ENCODE measurements around the gene DACT1. TPM values are rescaled to one million over a fixed set of nuclear protein-coding genes. Genes with fewer than 3 reads are reported as not detected.
A peak's percentile ranks its signal among the peaks of the same experiment; 100 is the strongest.

DACT1 gene
- total RNA-seq, 4 donors from 2014 or later, result 35.7 to 87.2 (median 65.9) TPM

DNA sequence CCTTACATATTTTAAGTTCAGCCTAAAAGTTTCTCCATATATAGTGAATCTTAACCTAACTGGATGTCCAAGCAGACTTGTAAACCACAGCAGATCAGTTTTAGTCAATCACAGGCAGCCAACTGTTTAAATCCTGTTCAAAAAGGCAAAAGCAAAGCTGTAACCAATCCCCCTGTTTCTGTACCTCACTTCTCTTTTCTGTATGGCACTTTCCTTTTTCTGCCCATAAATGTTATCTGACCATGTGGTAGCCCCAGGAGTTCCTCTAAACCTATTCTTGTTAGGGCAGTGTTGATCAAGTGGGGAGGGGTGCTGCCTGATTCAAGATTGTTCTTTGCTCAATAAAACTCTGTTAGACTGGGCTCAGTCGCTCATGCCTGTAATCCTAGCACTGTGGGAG, 8.5 kb upstream of the DACT1 start:
- Histone ChIP-seq H3K27ac (no peak overlapping the region), H3K36me3 (no peaks in the 10 kb centered on the region), H3K4me1 (no peaks in the 10 kb centered on the region), H3K27me3 (no peaks in the 10 kb centered on the region), H3K4me3 (no peak overlapping the region), H3K9me3 (no peaks in the 10 kb centered on the region)
- no peak for DNase-seq (ENCODE audit: low spot score in 2 of 2)
- TF ChIP-seq EP300 (IDR thresholded peaks at IDR 0.05) (no peak), POLR2A (IDR thresholded peaks at IDR 0.05) (no peak)
- TF ChIP-seq, protein P1, sequence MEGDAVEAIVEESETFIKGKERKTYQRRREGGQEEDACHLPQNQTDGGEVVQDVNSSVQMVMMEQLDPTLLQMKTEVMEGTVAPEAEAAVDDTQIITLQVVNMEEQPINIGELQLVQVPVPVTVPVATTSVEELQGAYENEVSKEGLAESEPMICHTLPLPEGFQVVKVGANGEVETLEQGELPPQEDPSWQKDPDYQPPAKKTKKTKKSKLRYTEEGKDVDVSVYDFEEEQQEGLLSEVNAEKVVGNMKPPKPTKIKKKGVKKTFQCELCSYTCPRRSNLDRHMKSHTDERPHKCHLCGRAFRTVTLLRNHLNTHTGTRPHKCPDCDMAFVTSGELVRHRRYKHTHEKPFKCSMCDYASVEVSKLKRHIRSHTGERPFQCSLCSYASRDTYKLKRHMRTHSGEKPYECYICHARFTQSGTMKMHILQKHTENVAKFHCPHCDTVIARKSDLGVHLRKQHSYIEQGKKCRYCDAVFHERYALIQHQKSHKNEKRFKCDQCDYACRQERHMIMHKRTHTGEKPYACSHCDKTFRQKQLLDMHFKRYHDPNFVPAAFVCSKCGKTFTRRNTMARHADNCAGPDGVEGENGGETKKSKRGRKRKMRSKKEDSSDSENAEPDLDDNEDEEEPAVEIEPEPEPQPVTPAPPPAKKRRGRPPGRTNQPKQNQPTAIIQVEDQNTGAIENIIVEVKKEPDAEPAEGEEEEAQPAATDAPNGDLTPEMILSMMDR (IDR thresholded peaks at IDR 0.05), result no peak
- WGBS, 2 donors, result 65 to 67% methylated on average over 1 of the region's 1 CpG

DNA sequence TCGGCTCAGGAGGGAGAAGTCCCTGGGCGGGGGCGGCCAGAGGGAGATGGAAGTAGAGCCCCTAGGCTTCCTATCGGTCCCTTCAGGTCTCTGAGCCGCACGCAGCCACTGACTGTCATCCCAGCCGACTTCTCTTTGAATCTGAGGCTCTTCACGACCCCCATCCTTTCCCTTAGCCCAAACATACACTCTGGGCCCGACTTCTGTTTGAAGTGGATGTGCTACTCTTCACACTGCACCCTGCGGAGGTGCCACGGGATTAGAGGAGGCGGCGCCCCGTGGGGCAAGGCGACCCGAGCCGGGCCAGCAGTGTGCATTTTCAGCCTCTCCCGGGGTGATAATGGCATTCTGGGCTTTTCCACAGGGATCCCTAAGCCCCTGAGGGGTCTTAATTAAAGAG, 6.0 kb upstream of the DACT1 start:
- H3K4me3 ChIP-seq, result no peak overlapping the region
- H3K27me3 ChIP-seq, result no peaks in the 10 kb centered on the region
- no peaks in the 10 kb centered on the region for H3K9me3 ChIP-seq
- TF ChIP-seq POLR2A (IDR thresholded peaks at IDR 0.05), result no peak
- TF ChIP-seq, protein P1 (IDR thresholded peaks at IDR 0.05), result no peak
- TF ChIP-seq EP300 (IDR thresholded peaks at IDR 0.05), result no peak
- H3K36me3 ChIP-seq, result no peaks in the 10 kb centered on the region
- DNase-seq (ENCODE audit: low spot score in 2 of 2), result no peak
- 33 to 51% methylated on average over 18 of the region's 18 CpGs for WGBS, 2 donors
- H3K4me1 ChIP-seq, result peaks cover 0 to 21% (median 4%) of the 10 kb centered on the region in 4 donors
- H3K27ac ChIP-seq, result no peak overlapping the region

DNA sequence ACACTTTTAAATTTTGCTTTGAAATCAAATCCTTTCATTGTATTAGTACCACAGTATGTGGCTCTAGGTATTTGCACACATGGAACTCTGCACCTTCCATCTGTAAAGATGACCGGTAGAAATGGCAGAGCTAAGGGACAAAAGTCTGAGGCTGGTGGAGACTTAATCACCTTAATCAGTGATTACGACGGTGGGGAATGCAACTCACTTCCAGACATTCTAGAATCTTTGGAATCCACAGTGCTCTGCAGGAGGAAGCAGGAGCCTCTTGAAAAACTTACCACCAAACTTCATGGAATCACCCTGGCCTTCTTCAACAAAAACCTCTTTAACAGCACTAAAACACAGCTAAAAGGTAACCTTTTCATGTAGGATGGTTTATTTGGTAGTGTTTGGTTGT, 3.9 kb upstream of the DACT1 start:
- Histone ChIP-seq H3K27ac (no peak overlapping the region), H3K9me3 (no peaks in the 10 kb centered on the region), H3K36me3 (no peaks in the 10 kb centered on the region), H3K4me3 (no peak overlapping the region), H3K27me3 (no peaks in the 10 kb centered on the region), H3K4me1 (peaks cover 0 to 33% (median 8%) of the 10 kb centered on the region in 4 donors)
- DNase-seq (ENCODE audit: low spot score in 2 of 2), result no peak
- WGBS, 2 donors, result 80 to 88% methylated on average over 3 of the region's 3 CpGs
- TF ChIP-seq EP300 (IDR thresholded peaks at IDR 0.05) (no peak), POLR2A (IDR thresholded peaks at IDR 0.05) (no peak)
- TF ChIP-seq, protein P1 (IDR thresholded peaks at IDR 0.05), result no peak

DNA sequence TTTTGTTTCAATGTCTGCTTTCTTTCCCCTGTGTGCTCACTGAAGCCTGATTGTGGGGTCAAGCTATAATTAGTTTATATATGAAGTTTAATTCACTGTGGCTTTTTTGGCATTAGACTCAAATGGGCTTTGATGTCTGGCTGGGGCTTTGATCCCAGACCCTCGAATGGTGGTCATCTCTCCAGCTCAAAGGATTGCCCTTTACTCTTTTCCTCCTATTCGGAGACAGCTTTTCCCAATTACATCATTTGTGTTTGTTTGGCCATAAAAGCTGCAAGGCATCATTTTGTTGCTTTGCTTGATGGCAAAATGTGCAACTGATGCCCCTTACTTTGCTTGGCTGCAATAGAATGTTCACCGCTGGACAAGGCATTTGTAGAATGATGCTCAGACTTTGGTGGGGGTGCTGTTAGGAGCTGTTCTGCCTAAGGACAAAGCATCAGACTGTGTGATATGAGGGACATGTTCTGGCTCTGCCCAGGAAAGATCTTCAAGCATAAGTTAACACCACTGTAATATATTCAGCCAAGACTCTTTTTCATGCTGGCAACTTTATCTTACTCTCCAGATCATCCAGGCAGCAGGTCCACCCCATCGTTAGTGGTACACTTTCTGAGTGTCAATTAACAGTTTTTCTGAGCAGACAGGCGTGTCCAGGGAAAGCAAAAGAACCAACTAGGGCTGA, 3.2 kb upstream of the DACT1 start:
- H3K27me3 ChIP-seq, result no peaks in the 10 kb centered on the region
- H3K4me1 ChIP-seq, result peaks cover 0 to 40% (median 15%) of the 10 kb centered on the region in 4 donors
- DNase-seq (ENCODE audit: low spot score in 2 of 2), result no peak
- H3K4me3 ChIP-seq, result no peak overlapping the region
- WGBS, 2 donors, result 30 to 43% methylated on average over 5 of the region's 5 CpGs
- H3K9me3 ChIP-seq, result no peaks in the 10 kb centered on the region
- H3K36me3 ChIP-seq, result no peaks in the 10 kb centered on the region
- H3K27ac ChIP-seq, result no peak overlapping the region
- TF ChIP-seq, protein P1 (IDR thresholded peaks at IDR 0.05), result no peak
- TF ChIP-seq POLR2A (IDR thresholded peaks at IDR 0.05) (no peak), EP300 (IDR thresholded peaks at IDR 0.05) (no peak)

DNA sequence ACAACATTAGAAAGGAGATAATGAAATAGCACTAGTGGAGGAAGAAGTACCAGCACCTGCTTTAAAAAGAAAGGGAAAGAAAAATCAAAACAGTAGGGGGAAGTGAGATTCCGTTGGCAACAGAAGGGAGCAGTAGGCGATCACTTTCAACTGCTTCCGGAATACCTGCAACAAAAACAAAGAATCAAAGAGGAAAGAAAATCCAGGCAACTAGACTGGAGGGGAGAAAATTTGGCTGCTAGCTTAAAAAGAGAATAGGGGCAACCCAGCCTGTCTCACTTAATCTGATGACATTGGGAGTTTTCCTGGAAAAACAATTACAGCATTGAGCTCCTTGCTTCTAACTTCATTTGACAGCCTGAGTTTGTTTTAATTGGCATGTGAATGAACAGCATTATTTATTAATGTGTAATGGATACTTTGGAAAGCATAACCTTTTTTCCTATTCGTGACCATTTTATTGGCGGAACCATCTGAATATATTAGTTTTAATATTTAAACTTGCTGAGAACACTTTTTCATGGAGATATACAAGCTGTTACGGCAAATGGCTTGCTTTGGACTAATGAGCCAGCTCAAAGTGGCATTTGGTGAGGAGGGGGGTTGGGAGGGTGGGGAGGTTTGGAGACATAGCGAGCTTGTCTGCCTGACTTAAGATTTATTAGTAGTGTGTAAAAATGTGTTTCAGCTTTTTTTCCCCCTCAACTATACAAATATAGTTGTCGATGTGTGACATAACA, 2.5 kb upstream of the DACT1 start:
- DNase-seq (ENCODE audit: low spot score in 2 of 2), result no peak
- 16 to 20% methylated on average over 8 of the region's 8 CpGs for WGBS, 2 donors
- Histone ChIP-seq H3K4me1 (peaks cover 0 to 47% (median 17%) of the 10 kb centered on the region in 4 donors), H3K4me3 (no peak overlapping the region), H3K27ac (peak overlapping the region in 1 of 4 donors; percentile 94), H3K27me3 (no peaks in the 10 kb centered on the region), H3K9me3 (no peaks in the 10 kb centered on the region), H3K36me3 (no peaks in the 10 kb centered on the region)
- no peak for TF ChIP-seq POLR2A (IDR thresholded peaks at IDR 0.05)
- TF ChIP-seq EP300 (IDR thresholded peaks at IDR 0.05), result no peak
- TF ChIP-seq, protein P1 (IDR thresholded peaks at IDR 0.05), result no peak

Measured in tibial nerve (tissue), 4 donors.